Right lobe of liver (tissue), 4 donors: ENCODE measurements around the gene ZBTB25.

Experiments used
- POLR2A ChIP-seq: fragments of 450-650 bp; IDR thresholded peaks from one replicate; pipeline ENCODE4 v1.6.1; 2017; ENCODE audit warnings: antibody characterized with exemption, mild to moderate bottlenecking
- TF ChIP-seq, protein P1 (sequence below), 4 donors: fragments of 200-600 bp in 3 of 4; fragments of 450-650 bp in 1 of 4; IDR thresholded peaks; one replicate each; pipeline versions ENCODE4 v1.5.1 to v1.8.0; 2016 to 2022; ENCODE audit warnings: antibody characterized with exemption in 4 of 4, mild to moderate bottlenecking in 2 of 4
- donor health status: DM: no; HTN: no; CAD: no.
- donor health status: DM: no; HTN: no; CAD: no.
- donor health status: DM: no; HTN: yes; CAD: no.

DNA sequence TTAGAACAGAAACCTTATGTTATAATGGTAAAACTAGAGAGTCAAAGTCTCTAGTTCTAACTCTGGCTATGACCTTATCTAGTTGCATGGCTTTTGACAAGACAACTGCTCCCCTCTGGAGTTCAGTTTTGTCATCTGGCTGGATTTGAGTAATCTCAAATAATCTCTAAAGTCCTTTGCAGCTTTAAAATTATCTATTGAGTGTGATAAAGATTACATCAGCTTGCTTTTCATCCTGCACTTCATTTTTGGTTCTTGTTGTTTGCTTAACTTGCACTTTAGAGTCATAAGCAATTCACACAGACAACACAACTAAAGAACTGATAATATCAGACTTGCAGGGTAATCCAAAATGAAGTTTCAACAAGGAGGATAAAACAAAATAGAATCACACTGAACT lies 36.1 kb downstream of the ZBTB25 start:
- TF ChIP-seq, protein P1, sequence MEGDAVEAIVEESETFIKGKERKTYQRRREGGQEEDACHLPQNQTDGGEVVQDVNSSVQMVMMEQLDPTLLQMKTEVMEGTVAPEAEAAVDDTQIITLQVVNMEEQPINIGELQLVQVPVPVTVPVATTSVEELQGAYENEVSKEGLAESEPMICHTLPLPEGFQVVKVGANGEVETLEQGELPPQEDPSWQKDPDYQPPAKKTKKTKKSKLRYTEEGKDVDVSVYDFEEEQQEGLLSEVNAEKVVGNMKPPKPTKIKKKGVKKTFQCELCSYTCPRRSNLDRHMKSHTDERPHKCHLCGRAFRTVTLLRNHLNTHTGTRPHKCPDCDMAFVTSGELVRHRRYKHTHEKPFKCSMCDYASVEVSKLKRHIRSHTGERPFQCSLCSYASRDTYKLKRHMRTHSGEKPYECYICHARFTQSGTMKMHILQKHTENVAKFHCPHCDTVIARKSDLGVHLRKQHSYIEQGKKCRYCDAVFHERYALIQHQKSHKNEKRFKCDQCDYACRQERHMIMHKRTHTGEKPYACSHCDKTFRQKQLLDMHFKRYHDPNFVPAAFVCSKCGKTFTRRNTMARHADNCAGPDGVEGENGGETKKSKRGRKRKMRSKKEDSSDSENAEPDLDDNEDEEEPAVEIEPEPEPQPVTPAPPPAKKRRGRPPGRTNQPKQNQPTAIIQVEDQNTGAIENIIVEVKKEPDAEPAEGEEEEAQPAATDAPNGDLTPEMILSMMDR (IDR thresholded peaks at IDR 0.05), result no peak
- TF ChIP-seq POLR2A, result no peak
